ENCODE results near the gene UNC13D.
"Not testable (repeated sequence)": the region's sequence is repeated elsewhere in the genome, so short reads cannot be mapped to it uniquely, and the experiment has no call there.

GRCh38 chr17:75859358-75859757 lies 15.2 kb upstream of the UNC13D start:
- TF ChIP-seq, protein P1, sequence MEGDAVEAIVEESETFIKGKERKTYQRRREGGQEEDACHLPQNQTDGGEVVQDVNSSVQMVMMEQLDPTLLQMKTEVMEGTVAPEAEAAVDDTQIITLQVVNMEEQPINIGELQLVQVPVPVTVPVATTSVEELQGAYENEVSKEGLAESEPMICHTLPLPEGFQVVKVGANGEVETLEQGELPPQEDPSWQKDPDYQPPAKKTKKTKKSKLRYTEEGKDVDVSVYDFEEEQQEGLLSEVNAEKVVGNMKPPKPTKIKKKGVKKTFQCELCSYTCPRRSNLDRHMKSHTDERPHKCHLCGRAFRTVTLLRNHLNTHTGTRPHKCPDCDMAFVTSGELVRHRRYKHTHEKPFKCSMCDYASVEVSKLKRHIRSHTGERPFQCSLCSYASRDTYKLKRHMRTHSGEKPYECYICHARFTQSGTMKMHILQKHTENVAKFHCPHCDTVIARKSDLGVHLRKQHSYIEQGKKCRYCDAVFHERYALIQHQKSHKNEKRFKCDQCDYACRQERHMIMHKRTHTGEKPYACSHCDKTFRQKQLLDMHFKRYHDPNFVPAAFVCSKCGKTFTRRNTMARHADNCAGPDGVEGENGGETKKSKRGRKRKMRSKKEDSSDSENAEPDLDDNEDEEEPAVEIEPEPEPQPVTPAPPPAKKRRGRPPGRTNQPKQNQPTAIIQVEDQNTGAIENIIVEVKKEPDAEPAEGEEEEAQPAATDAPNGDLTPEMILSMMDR (IDR thresholded peaks at IDR 0.05; ENCODE audit: poor library complexity, severe bottlenecking): not testable (repeated sequence)
- TF ChIP-seq EZH2 (IDR thresholded peaks at IDR 0.05; ENCODE audit: borderline replicate concordance, insufficient read depth, low read length, poor library complexity, severe bottlenecking); EP300 (conservative IDR thresholded peaks at IDR 0.05; ENCODE audit: poor library complexity, severe bottlenecking); POLR2AphosphoS5 (IDR thresholded peaks at IDR 0.05); MXI1 (conservative IDR thresholded peaks at IDR 0.05; ENCODE audit: poor library complexity, severe bottlenecking); RAD21 (conservative IDR thresholded peaks at IDR 0.05); REST (IDR thresholded peaks at IDR 0.05; ENCODE audit: borderline replicate concordance); TAF1 (IDR thresholded peaks at IDR 0.05; ENCODE audit: low read depth); SMC3 (conservative IDR thresholded peaks at IDR 0.05; ENCODE audit: poor library complexity): not testable (repeated sequence)
